Liver (tissue), 3 donors: ENCODE data around the gene DPY19L3.

Experiments used
- RAD21 ChIP-seq, 2 donors: IDR thresholded peaks; 2 replicates each; pipeline ENCODE4 v1.6.1; 2016; ENCODE audit warnings: antibody characterized with exemption in 2 of 2, mild to moderate bottlenecking in 2 of 2
- SP1 ChIP-seq: IDR thresholded peaks from 2 replicates; pipeline ENCODE4 v1.6.1; 2018; ENCODE audit warnings: antibody characterized with exemption, mild to moderate bottlenecking
- TF ChIP-seq, protein P1 (sequence below): IDR thresholded peaks from 2 replicates; pipeline ENCODE4 v1.6.1; 2016; ENCODE audit warnings: antibody characterized with exemption, mild to moderate bottlenecking
- TF ChIP-seq, protein P2 (sequence below): fragments of 150-350 bp; IDR thresholded peaks from 2 replicates; pipeline ENCODE4 v1.5.1; 2017; ENCODE audit warnings: improper control_type of control experiment, low read depth, low read length; ENCODE audit not compliant: missing input control
- TF ChIP-seq, protein P3 (sequence below): IDR thresholded peaks from 2 replicates; pipeline ENCODE4 v1.6.1; 2016; ENCODE audit warnings: antibody characterized with exemption
- TF ChIP-seq, protein P4 (sequence below): IDR thresholded peaks from 2 replicates; pipeline ENCODE4 v1.6.1; 2016; ENCODE audit warnings: antibody characterized with exemption
- donor health status: healthy.
- donor health status: healthy.

DNA sequence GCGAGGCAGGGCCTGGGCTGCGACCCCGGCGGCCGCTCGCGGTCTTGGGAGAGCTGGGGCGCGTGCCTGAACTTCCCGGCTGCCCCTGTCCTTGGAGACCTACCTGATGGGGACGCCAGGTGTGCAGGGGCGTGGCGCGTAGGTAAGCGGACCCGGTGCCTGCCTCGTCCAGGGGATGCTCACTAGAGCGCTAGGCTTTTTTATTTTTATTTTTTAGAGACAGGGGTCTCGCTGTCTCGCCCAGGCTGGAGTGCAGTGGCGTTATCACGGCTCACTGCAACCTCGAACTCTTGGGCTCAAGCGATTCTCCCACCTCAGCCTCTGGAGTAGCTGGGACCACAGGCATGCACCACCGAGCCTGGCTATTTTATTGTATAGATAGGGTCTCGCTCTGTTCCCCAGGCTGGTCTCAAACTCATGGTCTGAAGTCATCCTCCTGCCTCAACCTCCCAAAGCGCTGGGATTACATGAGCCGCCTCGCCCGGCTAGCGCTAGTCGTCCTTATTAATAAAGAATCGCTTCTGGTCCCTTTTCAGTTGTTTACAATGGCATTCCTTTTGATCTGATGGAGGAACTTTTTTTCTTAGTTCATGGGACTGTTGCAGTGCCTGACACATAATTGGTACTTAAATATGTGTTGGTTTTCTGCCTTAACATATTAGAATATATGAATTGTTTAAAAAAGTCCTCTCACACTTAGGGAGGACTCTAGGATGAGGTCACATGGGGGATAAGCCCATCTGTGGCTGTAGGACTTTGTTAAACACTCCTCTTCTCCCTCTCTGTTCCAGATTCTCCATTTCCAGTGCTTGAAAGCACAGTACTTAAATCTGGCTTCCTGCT lies 812 bp downstream of the DPY19L3 start:
- TF ChIP-seq, protein P1, sequence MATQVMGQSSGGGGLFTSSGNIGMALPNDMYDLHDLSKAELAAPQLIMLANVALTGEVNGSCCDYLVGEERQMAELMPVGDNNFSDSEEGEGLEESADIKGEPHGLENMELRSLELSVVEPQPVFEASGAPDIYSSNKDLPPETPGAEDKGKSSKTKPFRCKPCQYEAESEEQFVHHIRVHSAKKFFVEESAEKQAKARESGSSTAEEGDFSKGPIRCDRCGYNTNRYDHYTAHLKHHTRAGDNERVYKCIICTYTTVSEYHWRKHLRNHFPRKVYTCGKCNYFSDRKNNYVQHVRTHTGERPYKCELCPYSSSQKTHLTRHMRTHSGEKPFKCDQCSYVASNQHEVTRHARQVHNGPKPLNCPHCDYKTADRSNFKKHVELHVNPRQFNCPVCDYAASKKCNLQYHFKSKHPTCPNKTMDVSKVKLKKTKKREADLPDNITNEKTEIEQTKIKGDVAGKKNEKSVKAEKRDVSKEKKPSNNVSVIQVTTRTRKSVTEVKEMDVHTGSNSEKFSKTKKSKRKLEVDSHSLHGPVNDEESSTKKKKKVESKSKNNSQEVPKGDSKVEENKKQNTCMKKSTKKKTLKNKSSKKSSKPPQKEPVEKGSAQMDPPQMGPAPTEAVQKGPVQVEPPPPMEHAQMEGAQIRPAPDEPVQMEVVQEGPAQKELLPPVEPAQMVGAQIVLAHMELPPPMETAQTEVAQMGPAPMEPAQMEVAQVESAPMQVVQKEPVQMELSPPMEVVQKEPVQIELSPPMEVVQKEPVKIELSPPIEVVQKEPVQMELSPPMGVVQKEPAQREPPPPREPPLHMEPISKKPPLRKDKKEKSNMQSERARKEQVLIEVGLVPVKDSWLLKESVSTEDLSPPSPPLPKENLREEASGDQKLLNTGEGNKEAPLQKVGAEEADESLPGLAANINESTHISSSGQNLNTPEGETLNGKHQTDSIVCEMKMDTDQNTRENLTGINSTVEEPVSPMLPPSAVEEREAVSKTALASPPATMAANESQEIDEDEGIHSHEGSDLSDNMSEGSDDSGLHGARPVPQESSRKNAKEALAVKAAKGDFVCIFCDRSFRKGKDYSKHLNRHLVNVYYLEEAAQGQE = no peak
- TF ChIP-seq, protein P2, sequence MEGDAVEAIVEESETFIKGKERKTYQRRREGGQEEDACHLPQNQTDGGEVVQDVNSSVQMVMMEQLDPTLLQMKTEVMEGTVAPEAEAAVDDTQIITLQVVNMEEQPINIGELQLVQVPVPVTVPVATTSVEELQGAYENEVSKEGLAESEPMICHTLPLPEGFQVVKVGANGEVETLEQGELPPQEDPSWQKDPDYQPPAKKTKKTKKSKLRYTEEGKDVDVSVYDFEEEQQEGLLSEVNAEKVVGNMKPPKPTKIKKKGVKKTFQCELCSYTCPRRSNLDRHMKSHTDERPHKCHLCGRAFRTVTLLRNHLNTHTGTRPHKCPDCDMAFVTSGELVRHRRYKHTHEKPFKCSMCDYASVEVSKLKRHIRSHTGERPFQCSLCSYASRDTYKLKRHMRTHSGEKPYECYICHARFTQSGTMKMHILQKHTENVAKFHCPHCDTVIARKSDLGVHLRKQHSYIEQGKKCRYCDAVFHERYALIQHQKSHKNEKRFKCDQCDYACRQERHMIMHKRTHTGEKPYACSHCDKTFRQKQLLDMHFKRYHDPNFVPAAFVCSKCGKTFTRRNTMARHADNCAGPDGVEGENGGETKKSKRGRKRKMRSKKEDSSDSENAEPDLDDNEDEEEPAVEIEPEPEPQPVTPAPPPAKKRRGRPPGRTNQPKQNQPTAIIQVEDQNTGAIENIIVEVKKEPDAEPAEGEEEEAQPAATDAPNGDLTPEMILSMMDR = no peak
- no peak for TF ChIP-seq SP1
- TF ChIP-seq, protein P3, sequence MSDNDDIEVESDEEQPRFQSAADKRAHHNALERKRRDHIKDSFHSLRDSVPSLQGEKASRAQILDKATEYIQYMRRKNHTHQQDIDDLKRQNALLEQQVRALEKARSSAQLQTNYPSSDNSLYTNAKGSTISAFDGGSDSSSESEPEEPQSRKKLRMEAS = no peak
- TF ChIP-seq RAD21 (IDR thresholded peaks at IDR 0.05) = no peak
- TF ChIP-seq, protein P4, sequence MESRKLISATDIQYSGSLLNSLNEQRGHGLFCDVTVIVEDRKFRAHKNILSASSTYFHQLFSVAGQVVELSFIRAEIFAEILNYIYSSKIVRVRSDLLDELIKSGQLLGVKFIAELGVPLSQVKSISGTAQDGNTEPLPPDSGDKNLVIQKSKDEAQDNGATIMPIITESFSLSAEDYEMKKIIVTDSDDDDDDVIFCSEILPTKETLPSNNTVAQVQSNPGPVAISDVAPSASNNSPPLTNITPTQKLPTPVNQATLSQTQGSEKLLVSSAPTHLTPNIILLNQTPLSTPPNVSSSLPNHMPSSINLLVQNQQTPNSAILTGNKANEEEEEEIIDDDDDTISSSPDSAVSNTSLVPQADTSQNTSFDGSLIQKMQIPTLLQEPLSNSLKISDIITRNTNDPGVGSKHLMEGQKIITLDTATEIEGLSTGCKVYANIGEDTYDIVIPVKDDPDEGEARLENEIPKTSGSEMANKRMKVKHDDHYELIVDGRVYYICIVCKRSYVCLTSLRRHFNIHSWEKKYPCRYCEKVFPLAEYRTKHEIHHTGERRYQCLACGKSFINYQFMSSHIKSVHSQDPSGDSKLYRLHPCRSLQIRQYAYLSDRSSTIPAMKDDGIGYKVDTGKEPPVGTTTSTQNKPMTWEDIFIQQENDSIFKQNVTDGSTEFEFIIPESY = no peak
